HG03460 (cell line): ENCODE data around the gene AXL.
"Not testable (repeated sequence)": the region's sequence is repeated elsewhere in the genome, so short reads cannot be mapped to it uniquely, and the experiment has no call there.

Source experiments
- ATAC-seq: cut with Tn5 transposase; IDR thresholded peaks from one replicate; pipeline ENCODE4 v1.9.1; 2021; ENCODE audit not compliant: unreplicated experiment

AXL gene

DNA sequence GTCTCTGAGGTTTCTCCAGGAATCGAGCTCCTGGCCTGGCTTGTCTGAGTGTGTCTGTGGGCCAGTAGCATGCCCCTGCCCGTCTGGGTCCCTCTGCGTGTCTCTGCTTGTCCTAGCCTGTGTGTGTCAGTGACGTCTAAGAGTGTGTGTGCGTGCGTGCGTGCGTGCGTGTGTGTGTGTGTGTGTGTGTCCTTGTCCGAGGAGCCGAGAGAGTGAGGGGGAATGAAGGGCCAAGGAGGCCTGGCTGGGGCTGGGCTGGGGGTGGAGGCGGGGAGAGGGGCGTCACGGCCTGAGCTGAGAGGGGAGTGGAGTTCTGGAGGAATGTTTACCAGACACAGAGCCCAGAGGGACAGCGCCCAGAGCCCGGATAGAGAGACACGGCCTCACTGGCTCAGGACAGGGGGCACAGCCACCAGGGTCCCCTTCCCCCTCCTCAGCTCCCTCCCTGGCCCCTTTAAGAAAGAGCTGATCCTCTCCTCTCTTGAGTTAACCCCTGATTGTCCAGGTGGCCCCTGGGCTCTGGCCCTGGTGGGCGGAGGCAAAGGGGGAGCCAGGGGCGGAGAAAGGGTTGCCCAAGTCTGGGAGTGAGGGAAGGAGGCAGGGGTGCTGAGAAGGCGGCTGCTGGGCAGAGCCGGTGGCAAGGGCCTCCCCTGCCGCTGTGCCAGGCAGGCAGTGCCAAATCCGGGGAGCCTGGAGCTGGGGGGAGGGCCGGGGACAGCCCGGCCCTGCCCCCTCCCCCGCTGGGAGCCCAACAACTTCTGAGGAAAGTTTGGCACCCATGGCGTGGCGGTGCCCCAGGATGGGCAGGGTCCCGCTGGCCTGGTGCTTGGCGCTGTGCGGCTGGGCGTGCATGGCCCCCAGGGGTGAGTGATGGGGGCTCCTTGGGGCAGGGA lies at the start of gene AXL:
TSS of gene AXL (plus strand) at position 609 of the 893 bp plus-strand sequence. CDS start at position 779, 170 bp downstream.
- ATAC-seq = no peak

- no peak for ATAC-seq
Observed at GRCh38 chr19:41172297-41173164, 46.5 kb upstream of the AXL start.

DNA sequence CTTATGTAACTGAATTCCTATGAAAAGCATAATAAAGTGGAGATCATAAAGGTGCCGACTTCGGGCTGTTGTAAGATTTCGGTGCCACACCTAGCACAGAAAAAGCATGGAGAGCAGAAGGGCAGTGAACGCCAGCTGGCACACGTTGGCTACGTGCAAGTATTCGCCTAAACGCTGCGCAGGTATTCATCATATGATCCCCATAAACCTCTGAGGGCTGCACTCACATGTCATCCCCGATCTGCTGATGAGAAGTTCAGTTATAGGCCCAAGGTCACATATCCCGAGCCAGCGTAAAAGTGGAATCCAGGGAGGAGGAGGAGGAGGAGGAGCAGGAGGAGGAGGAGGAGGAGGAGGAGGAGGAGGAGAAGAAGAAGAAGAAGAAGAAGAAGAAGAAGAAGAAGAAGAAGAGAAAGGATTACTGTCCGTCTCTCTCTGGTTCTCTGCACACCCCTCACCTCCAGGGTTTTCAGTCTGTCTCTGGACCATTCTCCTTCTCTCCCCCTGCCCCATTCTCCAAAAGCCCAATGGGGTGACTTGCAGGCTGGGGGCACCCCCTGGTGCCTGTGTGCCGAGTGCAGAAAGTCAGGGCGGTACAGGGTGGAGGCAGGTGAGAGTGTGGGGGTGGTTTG lies 44.6 kb upstream of the AXL start:
- no peak for ATAC-seq

DNA sequence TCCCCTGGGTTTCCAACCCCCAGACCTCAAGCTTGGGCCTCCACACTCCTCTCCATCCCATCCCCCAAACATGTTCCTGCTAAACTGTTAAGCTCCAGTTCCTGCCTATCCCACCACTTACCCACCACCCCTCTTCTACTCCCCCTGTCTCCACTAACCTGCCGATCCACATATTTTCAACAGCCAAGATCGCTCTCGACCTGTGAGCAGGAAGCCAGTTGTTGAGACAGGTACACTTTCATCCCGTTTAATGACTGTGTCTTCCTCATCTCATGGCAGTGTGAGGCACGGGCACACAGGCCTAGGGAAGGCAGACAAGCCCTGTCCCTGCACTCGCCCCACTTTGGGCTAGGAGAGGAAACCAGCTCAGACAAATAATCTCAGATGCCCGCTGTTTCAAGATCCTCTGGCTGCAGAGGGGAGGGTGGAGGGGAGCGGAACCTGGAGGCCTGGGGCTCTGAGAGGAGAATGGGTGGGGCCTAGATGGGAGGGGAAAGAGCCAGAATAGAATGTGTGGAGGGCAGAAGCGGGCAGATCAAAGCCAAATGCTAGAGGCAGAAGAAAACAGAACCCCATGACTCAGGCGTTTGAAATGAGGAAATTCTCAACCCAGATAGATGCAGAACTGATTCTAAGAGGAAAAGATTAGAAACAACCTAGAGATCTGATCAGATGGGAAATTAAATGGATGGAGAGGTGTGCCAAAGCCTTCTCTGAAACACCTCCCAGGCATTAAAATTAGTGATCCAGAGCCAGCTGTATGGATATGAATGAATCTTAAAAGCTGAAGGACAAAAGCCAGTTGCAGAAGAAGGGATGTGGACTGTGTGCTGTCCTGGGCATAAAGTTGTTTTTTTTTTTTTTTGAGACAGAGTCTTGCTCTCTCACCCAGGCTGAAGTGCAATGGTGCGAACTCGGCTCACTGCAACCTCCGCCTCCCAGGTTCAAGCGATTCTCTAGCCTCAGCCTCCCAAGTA lies 42.9 kb upstream of the AXL start:
- no peak for ATAC-seq

- not testable (repeated sequence) for ATAC-seq
Observed at GRCh38 chr19:41180173-41180572, 38.9 kb upstream of the AXL start.

DNA sequence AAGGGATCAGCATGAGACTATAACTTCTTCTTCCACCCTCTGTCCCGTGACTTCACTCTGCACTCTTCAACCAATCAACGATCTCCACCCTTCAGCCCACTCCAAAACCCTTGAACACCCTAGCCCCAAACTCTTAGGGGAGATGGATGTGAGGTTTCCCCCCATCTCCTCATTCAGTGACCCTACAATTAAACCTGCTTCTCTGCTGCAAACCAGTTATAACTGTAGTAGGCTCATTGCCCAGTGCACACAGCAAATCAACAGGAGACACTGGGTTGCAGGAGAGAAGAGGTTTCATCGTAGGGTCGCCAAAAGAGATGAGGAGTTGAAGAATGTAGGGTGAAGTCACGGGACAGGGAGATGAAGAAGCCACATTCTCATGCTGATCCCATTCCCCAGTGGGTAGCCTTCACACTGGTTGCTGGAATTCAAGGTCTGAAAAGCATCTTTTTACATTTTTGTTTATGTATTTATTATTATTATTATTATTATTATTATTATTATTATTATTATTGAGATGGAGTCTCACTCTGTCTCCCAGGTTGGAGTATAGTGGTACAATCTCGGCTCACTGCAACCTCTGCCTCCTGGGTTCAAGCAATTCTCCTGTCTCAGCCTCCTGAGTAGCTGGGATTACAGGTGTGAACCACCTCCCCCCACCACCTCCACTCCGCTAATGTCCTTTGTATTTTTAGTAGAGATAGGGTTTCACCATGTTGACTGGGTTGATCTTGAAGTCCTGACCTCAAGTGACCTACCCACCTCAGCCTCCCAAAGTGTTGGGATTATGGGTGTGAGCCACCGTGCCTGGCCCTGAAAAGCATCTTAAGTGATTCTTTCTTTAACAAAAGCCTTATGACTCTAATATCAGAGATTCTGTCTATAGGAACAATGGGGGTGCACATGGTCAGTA lies 31.8 kb upstream of the AXL start:
- ATAC-seq = no peak

GRCh38 chr19:41187884-41188279 lies 31.1 kb upstream of the AXL start:
- ATAC-seq = no peak

GRCh38 chr19:41189425-41190065 lies 29.5 kb upstream of the AXL start:
- ATAC-seq = no peak

DNA sequence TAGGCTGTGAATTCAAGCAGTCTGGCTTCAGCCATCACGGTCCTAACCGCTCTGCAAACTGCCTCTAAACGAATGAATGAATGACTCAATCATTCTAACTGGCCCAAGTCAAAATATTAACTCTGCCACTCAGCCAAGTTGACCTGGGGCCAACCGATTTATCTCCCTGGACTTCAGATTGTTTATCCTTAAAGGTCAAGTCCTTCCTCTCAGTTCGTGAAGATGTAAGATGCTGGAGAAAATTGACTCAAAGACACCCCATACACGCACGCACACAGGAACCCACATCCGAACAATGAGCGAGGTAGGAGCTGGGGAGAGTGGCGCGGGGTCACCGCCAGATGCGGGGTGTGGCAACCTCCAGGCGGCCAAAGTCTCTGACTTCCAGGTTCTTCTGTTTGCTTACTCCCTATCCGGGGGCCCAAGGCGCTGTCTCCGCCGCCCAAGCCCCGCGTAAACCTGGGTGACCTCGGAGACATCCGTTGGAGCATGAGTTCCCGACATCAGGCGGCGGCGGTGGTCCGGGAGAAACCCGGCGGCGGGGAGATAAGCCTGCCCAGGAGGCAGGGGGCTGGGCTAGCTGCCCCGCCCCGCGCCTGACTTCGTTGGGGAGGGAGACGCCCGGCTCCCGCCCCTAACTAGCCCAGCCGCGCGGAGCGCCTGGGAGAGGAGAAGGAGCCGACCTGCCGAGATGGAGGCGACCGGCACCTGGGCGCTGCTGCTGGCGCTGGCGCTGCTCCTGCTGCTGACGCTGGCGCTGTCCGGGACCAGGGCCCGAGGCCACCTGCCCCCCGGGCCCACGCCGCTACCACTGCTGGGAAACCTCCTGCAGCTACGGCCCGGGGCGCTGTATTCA lies 26.2 kb upstream of the AXL start, which contains the start of gene CYP2S1:
TSS of gene CYP2S1 (plus strand) at position 646 of the 856 bp plus-strand sequence. CDS start at position 692, 46 bp downstream.
- no peak for ATAC-seq

DNA sequence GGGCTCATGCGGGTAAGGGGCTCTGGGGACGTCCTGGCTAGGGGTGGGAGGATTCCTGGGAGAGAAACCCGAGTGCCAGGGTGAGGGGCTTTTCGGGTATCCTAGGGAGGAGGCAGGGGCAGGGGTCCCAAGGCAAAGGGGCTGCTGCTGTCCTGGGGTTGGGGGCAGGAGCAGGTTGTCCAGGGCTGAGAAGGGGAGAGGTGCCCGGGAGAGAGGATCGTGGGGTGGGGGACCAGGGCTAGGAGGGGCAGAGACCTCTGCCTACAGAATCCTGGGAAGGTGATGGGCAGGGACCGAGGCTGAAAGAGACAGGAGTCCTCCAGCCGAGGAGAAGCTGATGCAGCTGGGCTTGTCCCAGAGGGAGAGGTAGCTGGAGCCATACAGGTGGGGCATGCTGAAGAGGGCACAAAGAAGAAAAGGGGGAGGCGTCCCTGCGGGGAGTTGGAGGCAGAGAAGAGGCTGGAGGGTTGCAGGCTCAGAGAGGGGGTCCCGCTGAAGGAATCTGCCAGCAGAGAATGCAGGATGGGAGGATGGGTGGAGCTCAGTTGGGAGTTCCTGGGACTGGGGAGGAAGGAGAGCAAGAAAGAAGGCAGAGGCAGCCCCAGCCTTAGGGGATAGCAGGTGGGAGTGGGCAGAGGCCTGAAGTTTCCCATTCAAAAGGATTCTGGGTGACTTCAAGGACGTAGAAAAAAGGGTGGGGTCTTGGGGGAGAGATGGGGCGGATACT lies 25.4 kb upstream of the AXL start:
- ATAC-seq = no peak

DNA sequence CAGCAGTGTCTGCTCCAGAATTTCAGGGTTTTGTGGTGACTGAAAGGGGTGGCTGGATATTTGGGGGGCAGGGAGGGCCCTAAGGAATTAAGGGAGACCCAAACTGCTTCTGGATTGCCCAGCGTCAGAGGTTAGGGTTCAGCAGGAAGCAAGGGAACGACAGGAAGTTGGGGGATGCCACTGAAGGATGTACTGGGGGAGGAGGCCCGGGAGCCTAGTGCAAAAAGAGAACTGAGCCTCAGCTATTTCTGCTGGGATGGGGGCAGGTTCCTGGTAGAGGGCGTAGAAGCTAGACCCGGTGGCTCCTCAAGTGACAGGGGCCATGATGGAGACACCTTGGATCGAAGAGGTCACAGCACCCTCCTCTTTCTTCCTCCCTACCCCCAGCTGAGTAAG lies 24.9 kb upstream of the AXL start:
- no peak for ATAC-seq

DNA sequence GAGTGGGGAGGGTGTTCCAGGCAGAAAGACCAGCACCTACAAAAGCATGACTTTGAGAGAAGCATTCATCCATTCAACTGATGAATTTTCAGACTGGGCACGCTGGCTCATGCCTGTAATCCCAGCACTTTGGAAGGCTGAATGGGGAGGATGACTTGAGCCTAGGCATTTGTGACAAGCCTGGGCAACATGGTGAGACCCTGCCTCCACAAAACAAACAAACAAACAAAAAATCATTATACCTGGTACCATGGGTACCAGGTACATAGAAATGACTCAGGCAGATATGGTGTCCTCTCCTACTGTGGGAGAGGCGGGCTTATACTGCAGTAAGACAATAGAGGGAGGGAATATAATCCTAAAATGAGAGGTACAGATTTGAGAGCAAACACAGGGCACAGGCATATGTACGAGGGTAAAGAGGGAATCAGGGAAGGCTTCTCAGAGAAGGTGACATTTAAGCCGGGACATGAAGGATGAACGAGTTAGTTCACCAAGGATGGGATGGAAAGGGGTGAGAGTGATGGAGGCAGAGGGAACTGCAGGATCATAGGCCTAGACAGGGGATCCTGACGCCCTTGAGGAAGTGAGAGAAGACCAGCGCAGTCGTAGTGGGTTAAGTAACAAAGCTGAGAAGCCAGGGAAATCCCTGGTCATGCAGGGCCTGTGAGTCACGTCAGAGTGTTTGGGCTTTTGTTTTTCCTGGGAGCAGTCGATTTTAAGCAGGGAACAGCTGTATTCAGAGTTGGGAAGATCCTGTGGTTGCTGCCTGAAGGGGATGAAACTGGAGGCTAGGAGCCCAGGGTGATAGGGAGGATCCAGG lies 23.1 kb upstream of the AXL start:
- ATAC-seq = no peak

DNA sequence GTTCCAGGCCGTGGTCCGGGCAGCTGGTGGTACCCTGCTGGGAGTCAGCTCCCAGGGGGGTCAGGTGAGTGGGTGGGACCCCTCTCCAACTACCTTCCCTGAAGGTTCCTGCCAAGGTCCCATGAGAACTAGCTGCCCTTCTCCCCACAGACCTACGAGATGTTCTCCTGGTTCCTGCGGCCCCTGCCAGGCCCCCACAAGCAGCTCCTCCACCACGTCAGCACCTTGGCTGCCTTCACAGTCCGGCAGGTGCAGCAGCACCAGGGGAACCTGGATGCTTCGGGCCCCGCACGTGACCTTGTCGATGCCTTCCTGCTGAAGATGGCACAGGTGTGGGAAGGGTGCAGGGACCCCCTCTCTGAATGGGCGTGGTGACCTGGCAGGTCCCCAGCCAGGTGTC lies 20.5 kb upstream of the AXL start:
- no peak for ATAC-seq

GRCh38 chr19:41203371-41203770 lies 15.7 kb upstream of the AXL start:
- no peak for ATAC-seq

DNA sequence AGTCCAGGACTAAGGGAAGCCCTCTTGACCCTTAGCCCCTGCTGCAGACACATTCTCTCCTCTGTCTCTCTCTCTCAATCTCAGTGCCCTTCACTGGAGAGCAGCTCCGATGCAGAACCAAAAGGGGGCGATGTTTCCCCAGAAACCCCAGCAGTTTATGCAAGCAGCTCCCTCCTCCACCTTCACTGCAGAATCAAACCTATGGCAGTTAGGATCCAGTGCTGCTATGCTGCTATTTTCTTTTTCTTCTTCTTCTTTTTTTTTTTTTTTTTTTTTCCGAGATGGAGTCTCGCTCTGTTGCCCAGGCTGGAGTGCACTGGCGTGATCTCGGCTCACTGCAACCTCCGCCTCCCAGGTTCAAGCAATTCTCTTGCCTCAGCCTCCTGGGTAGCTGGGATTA lies 14.7 kb upstream of the AXL start:
- not testable (repeated sequence) for ATAC-seq

- no peak for ATAC-seq
Observed at GRCh38 chr19:41205995-41206394, 13.0 kb upstream of the AXL start.
